GM21737 (cell line): ENCODE measurements around the gene SPO11.

Experiments used
- ATAC-seq: cut with Tn5 transposase; IDR thresholded peaks from one replicate; pipeline ENCODE4 v1.9.1; 2021; ENCODE audit warnings: mild to moderate bottlenecking, moderate library complexity; ENCODE audit not compliant: unreplicated experiment

Gene SPO11, protein sequence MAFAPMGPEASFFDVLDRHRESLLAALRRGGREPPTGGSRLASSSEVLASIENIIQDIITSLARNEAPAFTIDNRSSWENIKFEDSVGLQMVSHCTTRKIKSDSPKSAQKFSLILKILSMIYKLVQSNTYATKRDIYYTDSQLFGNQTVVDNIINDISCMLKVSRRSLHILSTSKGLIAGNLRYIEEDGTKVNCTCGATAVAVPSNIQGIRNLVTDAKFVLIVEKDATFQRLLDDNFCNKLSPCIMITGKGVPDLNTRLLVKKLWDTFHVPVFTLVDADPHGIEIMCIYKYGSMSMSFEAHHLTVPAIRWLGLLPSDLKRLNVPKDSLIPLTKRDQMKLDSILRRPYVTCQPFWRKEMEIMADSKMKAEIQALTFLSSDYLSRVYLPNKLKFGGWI

DNA sequence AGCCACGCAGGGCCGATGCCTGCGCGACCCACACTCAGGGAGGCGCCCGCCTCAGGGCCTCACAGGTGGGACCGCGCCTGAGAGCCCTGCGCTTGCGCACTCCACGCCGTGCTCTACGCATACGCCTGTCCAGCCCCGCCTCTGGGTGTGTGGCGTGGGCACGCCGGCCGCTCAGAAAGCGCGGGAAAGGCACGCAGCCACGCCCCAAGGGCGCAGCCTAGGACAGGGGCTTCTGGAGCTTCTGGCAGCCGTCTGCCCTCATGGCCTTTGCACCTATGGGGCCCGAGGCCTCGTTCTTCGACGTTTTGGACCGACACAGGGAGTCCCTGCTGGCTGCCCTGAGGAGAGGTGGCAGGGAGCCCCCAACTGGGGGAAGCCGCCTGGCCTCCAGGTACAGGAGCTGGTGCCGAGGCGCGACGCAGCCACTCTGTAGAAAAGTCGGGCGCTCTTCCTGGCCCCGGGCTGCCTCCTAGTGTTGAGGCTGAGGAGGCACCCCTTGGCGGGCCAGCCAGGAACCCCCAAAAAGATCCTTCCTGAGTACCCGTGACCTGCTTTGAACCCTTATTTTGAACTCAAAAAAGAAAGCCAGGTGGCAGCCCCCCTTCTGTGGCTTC lies at the start of gene SPO11:
Gene SPO11 (plus strand): TSS at position 196 of the 614 bp plus-strand sequence. CDS start 65 bp downstream, at position 261.
- ATAC-seq, result no peak

DNA sequence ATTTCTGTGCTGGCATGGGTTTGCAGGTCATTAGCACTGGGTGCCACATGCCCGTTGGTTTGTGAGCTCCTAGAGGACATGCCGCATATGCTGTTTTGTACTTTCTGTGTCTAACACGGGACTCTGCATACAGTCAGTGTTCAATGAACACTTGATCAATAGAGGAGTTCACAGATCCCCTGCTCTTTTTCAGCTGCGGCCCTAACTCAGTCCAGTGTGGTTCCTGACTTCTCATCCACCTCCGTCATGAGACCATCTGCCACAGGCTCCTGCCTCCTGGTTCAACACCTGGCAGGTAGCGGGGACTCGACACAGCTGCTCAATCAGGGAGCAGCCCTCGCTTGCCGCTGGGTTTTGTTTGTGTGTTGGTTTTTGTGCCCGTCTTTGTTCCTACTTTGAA lies 49.4 kb upstream of the SPO11 start:
- ATAC-seq, result no peak

DNA sequence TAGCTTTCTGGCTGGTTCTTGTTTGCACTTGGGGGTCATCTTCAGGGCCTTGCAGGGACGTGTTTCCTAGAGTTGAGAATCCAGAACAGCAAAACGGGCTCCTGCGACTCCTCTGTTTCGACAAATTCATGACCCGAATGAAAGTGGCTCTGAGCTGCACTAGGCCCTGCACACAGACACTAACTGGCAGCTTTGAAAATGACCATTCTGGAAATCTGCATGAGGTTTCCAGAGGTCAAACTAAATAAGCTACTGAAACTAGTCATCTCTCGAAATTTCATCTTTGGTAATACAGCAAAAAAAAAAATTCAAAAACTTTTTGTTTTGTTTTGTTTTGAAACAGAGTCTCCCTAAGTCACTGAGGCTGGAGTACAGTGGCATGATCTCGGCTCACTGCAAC lies 47.7 kb upstream of the SPO11 start:
- no peak for ATAC-seq

DNA sequence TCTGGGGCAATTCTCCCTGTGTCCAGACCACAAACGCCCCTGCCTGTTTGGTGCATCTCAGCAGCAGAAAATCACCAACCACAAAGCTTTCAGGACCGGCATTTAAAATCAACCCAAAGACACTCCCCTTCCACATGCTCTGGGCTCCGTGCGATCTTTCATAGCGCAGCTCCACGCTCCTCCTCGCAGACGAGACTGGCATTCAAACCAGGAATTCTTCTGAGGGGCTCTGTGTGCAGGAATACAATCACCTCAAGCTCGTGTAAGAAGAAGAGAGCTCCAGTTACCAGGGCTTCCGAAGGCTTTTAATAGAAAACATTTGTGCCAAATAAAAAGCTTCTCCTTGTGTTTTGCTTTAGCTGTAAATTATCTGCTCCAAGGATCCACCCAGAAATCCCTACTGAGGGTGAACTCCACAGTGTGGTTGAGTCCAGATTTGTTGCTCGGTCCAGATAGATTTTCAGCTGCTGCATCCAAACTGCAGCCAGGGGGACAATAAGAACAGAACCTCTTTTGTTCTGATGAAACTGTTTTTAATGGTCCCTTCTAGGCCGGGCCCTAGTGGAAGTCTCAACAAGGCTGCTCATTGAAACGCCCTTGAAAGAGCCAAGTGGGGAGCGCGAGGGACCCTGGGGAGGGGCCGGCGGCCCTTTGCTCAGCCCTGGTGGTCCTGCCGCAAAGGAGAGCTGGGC lies 46.8 kb upstream of the SPO11 start:
- no peak for ATAC-seq

DNA sequence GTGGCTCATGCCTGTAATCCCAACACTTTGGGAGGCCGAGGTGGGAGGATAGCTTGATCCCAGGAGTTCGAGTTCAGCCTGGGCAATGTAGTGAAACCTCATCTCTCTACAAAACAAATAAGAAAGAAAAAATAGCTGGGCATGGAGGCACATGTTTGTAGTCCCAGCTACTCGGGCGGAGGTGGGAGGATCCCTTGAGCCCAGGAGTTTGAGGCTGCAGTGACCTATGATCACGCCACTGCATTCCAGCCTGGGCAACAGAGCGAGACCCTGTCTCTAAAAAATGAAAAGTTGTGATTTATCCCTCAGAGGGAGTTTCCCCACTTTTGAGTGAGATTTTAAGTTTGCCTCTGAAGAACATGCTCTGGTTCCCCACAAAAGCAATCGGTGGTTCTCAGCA lies 45.7 kb upstream of the SPO11 start:
- ATAC-seq, result no peak

DNA sequence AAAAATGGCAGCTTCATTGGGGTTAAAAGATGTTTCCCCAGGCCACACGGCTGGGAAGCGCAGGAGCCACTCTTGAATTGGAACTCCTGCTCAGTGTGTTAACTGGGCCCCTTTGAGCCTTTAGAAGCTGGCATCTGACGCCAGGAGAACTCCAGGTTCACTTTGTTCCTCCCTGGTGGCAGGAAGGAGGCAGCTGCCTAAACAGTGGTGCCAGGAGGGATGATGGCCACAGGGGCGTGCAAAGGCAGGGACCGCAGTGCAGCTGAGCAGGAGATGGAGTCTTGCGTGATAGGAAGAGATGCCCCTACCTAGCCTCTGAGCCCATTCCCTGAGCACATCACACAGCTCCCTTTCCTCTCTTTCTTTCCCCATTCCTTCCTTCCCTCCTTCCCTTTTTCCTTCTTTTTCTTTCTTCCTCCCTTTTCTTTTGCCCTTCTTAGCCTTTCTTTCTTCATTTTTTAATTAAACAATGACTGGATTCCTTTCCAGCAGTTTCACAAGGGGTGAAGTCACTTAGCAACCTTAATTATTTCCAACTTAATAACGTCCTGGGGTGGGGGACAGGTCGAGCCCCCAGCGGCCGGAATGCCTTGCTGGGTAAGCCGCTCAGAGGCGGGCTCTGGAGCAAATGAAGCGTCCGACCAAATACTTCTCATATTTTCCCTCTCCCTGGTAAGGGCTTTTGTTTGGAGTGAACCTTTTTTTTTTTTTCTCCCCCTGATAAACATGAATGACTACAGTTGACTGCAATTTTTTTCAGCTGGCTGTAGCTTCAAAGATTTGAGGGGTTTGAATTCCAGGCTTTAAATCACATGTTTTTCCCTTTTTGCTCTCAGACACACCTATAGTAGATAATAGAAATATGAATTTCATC lies 42.4 kb upstream of the SPO11 start:
- ATAC-seq, result no peak

DNA sequence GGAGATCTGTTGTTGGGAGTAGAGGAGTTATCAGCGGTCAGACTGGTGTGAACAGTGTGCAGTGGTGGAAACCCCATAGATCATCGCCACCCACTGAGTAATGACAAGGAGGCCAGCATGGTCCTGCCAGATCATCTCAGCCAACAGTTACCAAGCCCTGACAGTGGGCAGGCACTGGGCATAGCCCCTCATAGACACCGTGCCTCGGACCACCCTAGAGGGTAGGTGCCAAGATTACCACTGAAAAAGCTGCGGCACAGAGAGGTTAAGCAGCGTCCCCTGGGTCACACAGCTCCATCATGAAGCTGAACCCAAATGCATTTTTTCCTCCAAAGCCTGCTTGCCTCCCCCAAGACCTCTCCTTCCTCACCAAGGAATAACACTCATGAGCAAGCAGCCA lies 41.7 kb upstream of the SPO11 start:
- no peak for ATAC-seq

DNA sequence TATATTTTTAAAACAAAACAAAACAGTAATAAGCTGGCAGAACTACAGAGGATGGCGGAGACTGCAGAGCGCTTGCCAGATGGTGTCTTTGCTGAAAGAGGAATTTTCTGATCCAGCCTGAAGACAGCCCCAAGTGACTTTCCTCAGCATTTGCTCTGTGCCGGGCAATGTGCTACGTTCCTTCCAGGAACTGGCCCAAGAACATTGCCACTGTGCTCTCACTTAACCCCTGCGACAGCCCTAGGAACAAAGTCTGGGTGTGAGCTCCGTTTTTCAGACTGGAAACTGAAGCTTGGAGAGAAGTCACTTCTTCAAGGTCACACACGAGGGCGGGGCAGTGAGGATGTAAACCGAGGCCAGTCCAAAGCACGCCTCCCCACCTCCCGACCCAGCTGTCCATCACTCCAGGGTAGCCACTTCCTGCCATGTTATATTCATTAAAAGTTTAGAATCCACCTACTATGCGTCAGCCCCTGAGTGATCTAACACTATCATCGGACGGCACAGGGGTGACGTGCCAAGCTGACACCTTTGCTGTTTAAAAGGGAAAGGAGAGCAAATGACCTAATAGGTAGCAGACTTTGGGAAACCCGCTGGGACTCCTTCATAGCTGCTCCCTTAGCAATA lies 40.8 kb upstream of the SPO11 start:
- no peak for ATAC-seq

DNA sequence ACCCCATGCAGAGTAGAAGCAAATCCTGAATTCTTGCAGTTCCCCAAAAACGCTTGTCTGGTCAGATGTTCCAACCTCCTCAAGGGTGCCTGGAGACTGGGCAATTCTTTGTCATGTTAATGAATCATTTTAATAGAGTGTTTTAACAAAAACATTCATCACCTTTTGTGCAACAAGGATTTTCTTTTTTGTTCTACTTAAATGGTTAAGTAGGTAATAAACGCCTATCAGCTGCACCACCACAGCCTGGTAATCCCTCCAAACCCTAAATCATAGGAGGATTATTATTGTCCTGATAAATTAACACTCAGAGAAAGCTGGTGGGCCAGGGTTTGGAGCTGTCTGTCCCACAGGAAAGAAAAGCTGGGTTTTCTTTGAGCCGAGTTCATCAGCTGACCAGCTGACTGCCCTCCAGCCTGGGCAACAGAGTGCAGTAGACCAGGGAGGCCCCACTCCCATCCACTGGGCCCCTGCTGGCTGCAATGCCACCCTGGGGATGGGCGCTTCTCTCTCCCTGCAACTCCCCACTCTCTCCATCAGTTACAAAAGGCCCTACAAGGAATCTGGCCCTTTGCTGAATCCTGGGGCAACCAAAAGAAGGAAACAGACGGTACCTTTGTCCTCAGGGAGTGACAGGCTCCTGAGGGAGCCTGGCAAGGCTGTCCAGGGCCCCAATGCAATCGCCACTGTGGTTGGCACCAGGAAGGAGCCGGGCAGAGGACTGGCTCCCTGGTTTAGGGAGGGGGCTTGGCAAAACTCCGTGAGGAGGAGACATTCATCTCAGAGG lies 40.0 kb upstream of the SPO11 start:
- ATAC-seq, result no peak

DNA sequence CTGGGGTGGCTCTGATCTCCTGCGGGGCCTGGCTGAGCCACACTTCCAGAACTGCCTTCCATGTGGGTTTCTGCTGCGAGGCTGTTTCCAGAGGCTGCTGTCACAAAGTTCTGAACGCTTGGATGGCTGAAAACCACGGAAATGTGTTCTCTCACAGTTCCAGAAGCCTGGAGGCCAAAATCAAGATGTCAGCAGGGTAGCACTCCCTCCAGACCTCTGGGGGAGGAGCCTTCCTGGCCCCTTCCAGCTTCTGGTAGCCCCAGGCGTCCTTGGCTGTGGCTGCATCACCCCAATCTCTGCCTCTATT lies 39.5 kb upstream of the SPO11 start:
- ATAC-seq, result no peak

DNA sequence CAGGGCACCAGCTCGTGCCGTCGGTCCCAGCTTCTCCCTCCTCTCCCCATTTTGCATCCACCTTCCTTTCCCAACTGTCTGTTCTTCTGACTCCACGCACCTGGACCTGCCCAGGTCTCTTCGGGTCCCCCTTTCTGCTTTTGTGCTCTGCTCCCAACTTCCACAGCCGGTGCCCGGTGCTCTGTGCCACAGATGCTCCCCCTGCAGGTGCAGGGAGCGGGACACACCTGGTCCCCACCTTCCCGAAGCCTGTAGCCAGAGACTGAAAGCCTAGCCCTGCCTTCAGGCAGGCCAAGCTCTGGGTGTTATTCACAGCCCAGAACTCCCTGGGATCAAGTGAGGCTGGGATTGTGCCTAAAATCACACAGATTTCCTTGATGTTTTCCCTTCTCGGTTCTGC lies 38.6 kb upstream of the SPO11 start:
- no peak for ATAC-seq

DNA sequence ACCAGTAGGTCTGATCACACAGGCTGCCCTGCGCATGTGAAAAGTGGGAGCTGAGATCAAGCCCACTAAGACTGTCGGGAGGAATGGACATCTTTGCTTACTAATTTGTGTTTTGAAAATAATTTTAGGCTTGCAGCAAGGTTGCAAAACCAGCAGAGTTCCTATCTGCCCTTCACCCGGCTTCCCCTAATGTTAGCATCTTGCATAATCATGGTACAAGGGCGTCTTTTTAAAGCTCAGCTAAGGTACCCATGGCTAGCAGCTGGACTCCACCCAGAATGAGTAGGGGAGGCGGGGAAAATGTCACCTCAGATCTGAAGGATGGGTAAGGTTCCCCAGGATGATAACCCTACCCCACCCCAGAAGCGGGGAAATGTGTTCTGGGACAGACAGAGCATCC lies 37.9 kb upstream of the SPO11 start:
- no peak for ATAC-seq

DNA sequence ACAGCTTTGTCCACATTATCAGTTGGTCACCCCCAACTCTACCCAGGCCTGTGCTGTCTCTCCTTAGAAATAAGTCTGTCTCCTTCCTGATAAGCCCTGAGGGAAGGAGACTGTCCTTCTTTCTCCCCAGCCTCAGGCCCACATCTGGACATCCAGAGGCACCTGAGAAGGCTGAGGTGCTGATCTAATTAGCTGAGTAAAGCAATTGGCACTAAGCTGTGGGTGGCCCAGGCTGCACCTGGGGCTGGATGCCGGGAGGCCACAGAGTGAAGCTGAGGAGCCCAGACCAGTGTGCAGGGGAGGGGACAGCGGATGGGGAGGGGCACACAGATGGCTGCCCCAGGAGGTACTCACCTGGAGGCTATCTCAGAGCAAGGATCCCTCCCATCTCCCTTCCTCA lies 37.0 kb upstream of the SPO11 start:
- no peak for ATAC-seq

DNA sequence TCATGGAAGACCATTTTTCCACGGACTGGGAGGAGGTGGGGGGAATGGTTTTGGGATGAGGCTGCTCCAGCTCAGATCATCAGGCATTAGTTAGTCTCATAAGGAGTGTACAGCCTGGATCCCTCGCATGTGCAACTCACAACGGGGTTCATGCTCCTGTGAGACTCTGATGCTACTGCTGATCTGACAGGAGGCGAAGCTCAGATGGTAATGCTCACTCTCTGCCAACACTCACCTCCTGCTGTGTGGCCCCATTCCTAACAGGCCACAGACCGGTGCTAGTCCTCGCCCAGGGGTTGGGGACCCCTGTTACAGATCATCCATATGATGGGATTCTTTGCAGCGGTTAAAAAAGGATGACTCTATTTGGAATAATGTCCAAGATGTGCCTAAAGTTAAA lies 35.6 kb upstream of the SPO11 start:
- no peak for ATAC-seq

DNA sequence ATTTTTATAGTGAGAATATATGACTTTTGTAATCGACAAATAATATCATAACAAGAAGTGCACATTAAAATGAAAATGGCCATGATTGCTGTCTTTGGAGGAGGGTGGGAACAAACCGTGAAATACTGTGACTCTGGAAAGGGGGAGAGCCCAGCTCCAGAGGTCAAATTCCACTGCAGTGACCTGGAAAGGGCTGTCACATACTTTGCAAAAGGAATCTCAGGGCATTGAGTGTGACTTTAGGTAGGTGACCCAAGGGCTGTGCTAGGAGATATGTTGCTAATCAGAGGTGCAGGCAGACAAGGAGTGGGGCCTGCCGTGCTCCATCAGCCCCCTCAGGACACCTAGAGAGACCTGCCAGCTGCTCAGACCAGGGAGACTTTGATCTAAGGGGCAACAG lies 35.1 kb upstream of the SPO11 start:
- ATAC-seq, result no peak

DNA sequence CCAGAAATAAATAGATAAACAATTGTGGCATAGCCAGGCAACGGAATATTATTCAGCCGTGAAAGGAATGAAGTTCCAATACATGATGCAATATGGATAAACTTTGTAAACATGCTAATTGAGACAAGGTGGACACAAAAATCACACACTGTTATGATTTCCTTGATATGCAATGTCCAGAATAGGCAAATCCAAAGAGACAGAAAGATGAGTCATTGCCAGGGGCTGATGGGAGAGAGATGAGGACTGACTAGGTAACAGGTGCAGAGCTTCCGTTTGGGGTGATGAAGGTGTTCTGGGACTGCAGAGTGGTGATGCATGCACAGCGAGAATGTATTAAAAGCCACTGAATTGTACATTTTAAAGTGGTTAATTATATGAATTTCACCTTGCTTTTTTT lies 31.1 kb upstream of the SPO11 start:
- no peak for ATAC-seq

DNA sequence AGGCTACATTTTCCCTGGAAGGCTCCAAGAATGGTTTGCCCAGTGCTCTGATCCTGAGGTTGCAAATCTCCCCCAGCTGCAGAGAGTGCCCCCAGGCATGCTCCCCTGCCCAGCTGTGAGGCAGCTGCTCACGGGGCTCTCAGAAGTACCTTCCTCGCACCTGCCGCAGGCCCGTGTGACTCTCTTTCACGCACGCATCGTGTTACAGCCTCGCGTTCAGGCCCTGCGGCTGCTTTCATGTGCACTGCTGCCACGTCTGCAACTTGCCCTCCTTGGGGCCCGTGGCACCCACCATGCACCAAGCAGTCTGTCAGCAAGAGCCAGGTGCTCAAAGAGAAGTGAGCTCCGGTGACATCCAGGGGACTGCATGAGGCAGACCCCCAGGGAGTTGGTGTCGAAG lies 28.6 kb upstream of the SPO11 start:
- ATAC-seq, result no peak

DNA sequence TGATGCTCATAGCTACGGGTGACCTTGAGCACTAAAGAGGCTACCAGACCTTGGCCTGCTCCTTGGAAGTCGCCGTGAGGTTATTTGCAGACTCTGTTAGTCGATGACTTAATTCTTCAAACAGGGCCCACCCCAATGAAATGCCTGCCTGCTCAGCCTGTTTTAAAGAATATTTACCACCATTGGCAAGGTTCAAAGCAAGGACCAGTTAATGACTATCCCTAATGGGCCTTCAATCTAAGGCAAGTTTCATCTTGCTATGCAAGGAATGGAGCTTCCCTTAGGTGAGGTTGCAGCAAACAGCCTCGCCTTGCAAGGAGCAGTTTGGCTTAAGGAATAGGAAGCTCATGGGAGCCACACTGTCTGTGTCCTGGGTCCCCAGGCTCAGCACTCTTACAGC lies 22.9 kb upstream of the SPO11 start:
- no peak for ATAC-seq

DNA sequence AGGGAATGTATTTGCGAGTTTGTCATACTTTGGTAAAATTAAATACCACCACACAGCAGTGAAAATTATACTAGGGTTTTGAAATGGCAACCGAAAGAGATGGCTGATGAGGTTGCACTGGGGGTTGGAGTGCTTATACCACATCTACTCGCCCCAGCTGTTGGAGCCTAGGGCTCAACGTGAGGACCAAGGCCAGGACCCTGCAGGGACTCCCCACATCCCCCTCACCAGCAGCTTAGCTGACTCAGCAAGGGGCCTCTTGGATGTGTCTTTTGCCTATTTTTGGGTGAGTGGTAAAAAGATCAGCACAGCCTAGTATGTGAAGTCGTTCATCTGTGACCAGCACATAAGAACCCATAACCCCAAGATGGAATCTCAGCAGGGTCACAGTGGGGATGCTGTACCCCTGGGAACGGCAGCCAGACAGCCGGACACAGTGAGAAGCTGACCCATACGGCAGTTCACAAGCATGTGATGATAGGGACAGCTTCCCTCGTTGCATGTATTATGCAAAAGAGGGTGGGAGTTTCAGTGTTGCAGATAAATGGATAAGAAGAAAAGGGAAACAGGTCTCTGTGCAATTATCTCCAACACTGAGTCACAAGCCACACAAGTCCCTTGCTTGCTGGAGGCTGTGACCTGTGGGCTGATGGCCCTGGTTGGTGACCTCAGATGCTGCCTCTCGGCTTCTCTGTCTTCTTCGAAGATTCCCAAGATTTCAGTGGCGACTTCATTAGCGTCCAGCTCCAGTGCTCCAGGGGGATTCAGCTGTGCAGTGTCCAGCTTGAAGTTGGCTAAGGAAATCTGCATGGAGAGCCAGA lies 20.9 kb upstream of the SPO11 start:
- no peak for ATAC-seq
